ENCODE data around the gene DLG1.

GRCh38 chr3:197144188-197144587 lies 154.2 kb downstream of the DLG1 start:
- TF ChIP-seq CTCF (IDR thresholded peaks at IDR 0.05; ENCODE audit: poor library complexity, severe bottlenecking) = no peak
- no peak for TF ChIP-seq POLR2AphosphoS5 (IDR thresholded peaks at IDR 0.05)
- TF ChIP-seq REST (IDR thresholded peaks at IDR 0.05; ENCODE audit: borderline replicate concordance) = no peak
- TF ChIP-seq EZH2 (IDR thresholded peaks at IDR 0.05; ENCODE audit: borderline replicate concordance, insufficient read depth, low read length, poor library complexity, severe bottlenecking) = no peak
- no peak for TF ChIP-seq MXI1 (conservative IDR thresholded peaks at IDR 0.05; ENCODE audit: poor library complexity, severe bottlenecking)

All from neural cell (in vitro differentiated cells).